Esophagus (tissue), 2 donors: ENCODE data around the gene HECTD1. TPM values are rescaled to one million over a fixed set of nuclear protein-coding genes. Genes with fewer than 3 reads are reported as not detected.
"Not testable (repeated sequence)": the region's sequence is repeated elsewhere in the genome, so short reads cannot be mapped to it uniquely, and the experiment has no call there.

Source experiments
- H3K27ac ChIP-seq, 2 donors: one replicate each; pipeline ENCODE4 v1.5.1; 2013; ENCODE audit warnings: low read depth in 2 of 2, mild to moderate bottlenecking in 2 of 2, inconsistent platforms in 1 of 2, low read length in 1 of 2, moderate library complexity in 1 of 2
- H3K27me3 ChIP-seq, 2 donors: one replicate each; pipeline ENCODE4 v1.6.1; 2013; ENCODE audit warnings: low read length in 2 of 2, control low read depth in 1 of 2, mild to moderate bottlenecking in 1 of 2; ENCODE audit not compliant: insufficient read depth in 2 of 2, control insufficient read depth in 1 of 2
- H3K36me3 ChIP-seq, 2 donors: one replicate each; pipeline ENCODE4 v1.6.1; 2013; ENCODE audit warnings: low read length in 1 of 2; ENCODE audit not compliant: control insufficient read depth in 2 of 2, insufficient read depth in 2 of 2
- H3K4me1 ChIP-seq, 2 donors: one replicate each; pipeline ENCODE4 v1.6.1; 2013; ENCODE audit warnings: low read length in 1 of 2; ENCODE audit not compliant: control insufficient read depth in 2 of 2, insufficient read depth in 2 of 2
- H3K4me3 ChIP-seq, 2 donors: one replicate each; pipeline ENCODE4 v1.5.1; 2013; ENCODE audit warnings: low read length in 2 of 2, mild to moderate bottlenecking in 2 of 2, low read depth in 1 of 2, moderate library complexity in 1 of 2
- H3K9me3 ChIP-seq, 2 donors: one replicate each; pipeline ENCODE4 v1.6.1; 2013; ENCODE audit warnings: mild to moderate bottlenecking in 2 of 2, low read depth in 1 of 2, low read length in 1 of 2, moderate library complexity in 1 of 2; ENCODE audit not compliant: control insufficient read depth in 2 of 2, insufficient read depth in 1 of 2
- WGBS, 2 donors: extraction: QIAGEN DNeasy Blood & Tissue Kit; methylation state at CpG; one replicate each; pipeline ENCODE4 v1.1.7; 2013; 5-methylcytosine and 5-hydroxymethylcytosine counted together
- polyA plus RNA-seq, 2 donors: library from polyadenylated mRNA; stranded (reverse); fragments of 200-250 nt; gene quantifications; one replicate each; pipeline ENCODE4 v1.2.3, GENCODE V29; 2013
- donor health status: healthy with polysubstance abuse.
- donor health status: Bipolar disorder and iron deficiency.

The HECTD1 gene
- polyA plus RNA-seq, 2 donors: 90.0 to 140 TPM

GRCh38 chr14:31208546-31209424 is 1.2 kb upstream of the HECTD1 start:
- H3K4me1 ChIP-seq: no peaks in the 10 kb centered on the region
- no peaks in the 10 kb centered on the region for H3K9me3 ChIP-seq
- WGBS, 2 donors: 69 to 72% methylated on average over 16 of the region's 16 CpGs
- peak overlapping the region; percentile 99 to 100 for H3K27ac ChIP-seq
- no peaks in the 10 kb centered on the region for H3K36me3 ChIP-seq
- peak overlapping the region in 1 of 2 donors; percentile 88 for H3K4me3 ChIP-seq
- H3K27me3 ChIP-seq: no peaks in the 10 kb centered on the region

- H3K27me3 ChIP-seq: no peaks in the 10 kb centered on the region
- WGBS, 2 donors: 0% methylated on average over 36 to 59 of the region's 59 CpGs
- H3K27ac ChIP-seq: peak overlapping the region; percentile 99 to 100
- no peaks in the 10 kb centered on the region for H3K36me3 ChIP-seq
- H3K9me3 ChIP-seq: no peaks in the 10 kb centered on the region
- H3K4me3 ChIP-seq: peak overlapping the region; percentile 88 to 99
- no peaks in the 10 kb centered on the region for H3K4me1 ChIP-seq
Observed at GRCh38 chr14:31207287-31207754, 272 bp downstream of the HECTD1 start.

GRCh38 chr14:31206536-31207286 is 882 bp downstream of the HECTD1 start:
- Histone ChIP-seq H3K9me3 (no peaks in the 10 kb centered on the region), H3K27me3 (no peaks in the 10 kb centered on the region), H3K4me1 (no peaks in the 10 kb centered on the region), H3K4me3 (peak overlapping the region; percentile 88 to 99), H3K27ac (peak overlapping the region; percentile 99 to 100), H3K36me3 (no peaks in the 10 kb centered on the region)
- WGBS, 2 donors: 0 to 1% methylated on average over 31 to 55 of the region's 55 CpGs

- Histone ChIP-seq H3K4me3 (peak overlapping the region; percentile 39 to 88), H3K36me3 (no peaks in the 10 kb centered on the region), H3K4me1 (no peaks in the 10 kb centered on the region), H3K9me3 (no peaks in the 10 kb centered on the region), H3K27ac (peak overlapping the region in 1 of 2 donors; percentile 100), H3K27me3 (no peaks in the 10 kb centered on the region)
- WGBS, 2 donors: 6% methylated on average over 9 of the region's 9 CpGs
Observed at GRCh38 chr14:31205681-31206535, 1.7 kb downstream of the HECTD1 start.

GRCh38 chr14:31204593-31205534 is 2.7 kb downstream of the HECTD1 start:
- WGBS, 2 donors: 12 to 21% methylated on average over 3 of the region's 3 CpGs
- Histone ChIP-seq H3K4me3 (no peak overlapping the region), H3K4me1 (no peaks in the 10 kb centered on the region), H3K36me3 (no peaks in the 10 kb centered on the region), H3K9me3 (no peaks in the 10 kb centered on the region), H3K27ac (no peak overlapping the region), H3K27me3 (no peaks in the 10 kb centered on the region)

GRCh38 chr14:31203899-31204592 is 3.5 kb downstream of the HECTD1 start:
- not testable (repeated sequence) for H3K27me3 ChIP-seq, H3K4me3 ChIP-seq, H3K36me3 ChIP-seq, H3K4me1 ChIP-seq, H3K27ac ChIP-seq, H3K9me3 ChIP-seq
- WGBS, 2 donors: 89 to 92% methylated on average over 11 of the region's 11 CpGs

- Histone ChIP-seq H3K9me3 (no peaks in the 10 kb centered on the region), H3K4me1 (no peaks in the 10 kb centered on the region), H3K36me3 (no peaks in the 10 kb centered on the region), H3K27ac (no peak overlapping the region), H3K4me3 (peak overlapping the region in 1 of 2 donors; percentile 14), H3K27me3 (no peaks in the 10 kb centered on the region)
- WGBS, 2 donors: 94 to 95% methylated on average over 3 of the region's 3 CpGs
Observed at GRCh38 chr14:31203414-31203742, 4.2 kb downstream of the HECTD1 start.

GRCh38 chr14:31201111-31201510 is 6.5 kb downstream of the HECTD1 start:
- H3K27ac ChIP-seq: no peak overlapping the region
- H3K9me3 ChIP-seq: no peaks in the 10 kb centered on the region
- WGBS, 2 donors: 83 to 84% methylated on average over 1 of the region's 1 CpG
- no peaks in the 10 kb centered on the region for H3K4me1 ChIP-seq
- H3K36me3 ChIP-seq: no peaks in the 10 kb centered on the region
- no peaks in the 10 kb centered on the region for H3K27me3 ChIP-seq
- H3K4me3 ChIP-seq: no peak overlapping the region
